Measurements from ENCODE around the gene DLK1.

DNA sequence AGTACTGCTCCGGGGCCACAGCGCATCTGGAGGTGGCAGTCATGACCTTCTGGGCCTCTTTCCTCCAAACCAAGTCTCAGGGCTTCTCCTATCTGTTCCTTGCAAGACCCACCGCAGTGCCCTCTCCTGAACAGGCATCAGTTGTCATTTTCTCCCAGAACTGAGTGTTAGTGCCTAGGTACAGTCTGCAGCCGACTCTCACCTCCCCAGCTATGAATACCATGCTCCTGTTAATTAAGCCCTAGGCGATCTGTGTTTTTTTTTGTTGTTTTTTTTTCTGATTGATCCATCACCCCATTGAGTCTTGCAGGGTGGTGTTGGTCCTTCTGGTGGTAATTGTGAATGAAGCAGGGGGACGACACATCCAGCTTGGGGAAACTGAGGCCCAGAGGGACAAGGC, 47.5 kb upstream of the DLK1 start:
- TF ChIP-seq POLR2A (IDR thresholded peaks at IDR 0.05): no peak
- TF ChIP-seq, protein P1, sequence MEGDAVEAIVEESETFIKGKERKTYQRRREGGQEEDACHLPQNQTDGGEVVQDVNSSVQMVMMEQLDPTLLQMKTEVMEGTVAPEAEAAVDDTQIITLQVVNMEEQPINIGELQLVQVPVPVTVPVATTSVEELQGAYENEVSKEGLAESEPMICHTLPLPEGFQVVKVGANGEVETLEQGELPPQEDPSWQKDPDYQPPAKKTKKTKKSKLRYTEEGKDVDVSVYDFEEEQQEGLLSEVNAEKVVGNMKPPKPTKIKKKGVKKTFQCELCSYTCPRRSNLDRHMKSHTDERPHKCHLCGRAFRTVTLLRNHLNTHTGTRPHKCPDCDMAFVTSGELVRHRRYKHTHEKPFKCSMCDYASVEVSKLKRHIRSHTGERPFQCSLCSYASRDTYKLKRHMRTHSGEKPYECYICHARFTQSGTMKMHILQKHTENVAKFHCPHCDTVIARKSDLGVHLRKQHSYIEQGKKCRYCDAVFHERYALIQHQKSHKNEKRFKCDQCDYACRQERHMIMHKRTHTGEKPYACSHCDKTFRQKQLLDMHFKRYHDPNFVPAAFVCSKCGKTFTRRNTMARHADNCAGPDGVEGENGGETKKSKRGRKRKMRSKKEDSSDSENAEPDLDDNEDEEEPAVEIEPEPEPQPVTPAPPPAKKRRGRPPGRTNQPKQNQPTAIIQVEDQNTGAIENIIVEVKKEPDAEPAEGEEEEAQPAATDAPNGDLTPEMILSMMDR (IDR thresholded peaks at IDR 0.05): no peak

Measured in body of pancreas (tissue), 4 donors.